Stimulated activated CD4-positive, alpha-beta T cell treated with anti-CD3 and anti-CD28 coated beads, TNF-alpha, amount 100 ng/mL, for 1 hour (primary cell): ENCODE measurements around the gene SERPINA12.

Source experiments
- DNase-seq, 3 donors: peaks; one replicate each; pipeline ENCODE4 v3.0.0-alpha.2; 2020; ENCODE audit warnings: low read depth in 3 of 3, low spot score in 1 of 3

SERPINA12 gene

GRCh38 chr14:94441531-94442205 lies 67.6 kb downstream of the SERPINA12 start:
- no peak for DNase-seq

- no peak for DNase-seq
Measured at GRCh38 chr14:94441130-94441529, 68.1 kb downstream of the SERPINA12 start.

DNA sequence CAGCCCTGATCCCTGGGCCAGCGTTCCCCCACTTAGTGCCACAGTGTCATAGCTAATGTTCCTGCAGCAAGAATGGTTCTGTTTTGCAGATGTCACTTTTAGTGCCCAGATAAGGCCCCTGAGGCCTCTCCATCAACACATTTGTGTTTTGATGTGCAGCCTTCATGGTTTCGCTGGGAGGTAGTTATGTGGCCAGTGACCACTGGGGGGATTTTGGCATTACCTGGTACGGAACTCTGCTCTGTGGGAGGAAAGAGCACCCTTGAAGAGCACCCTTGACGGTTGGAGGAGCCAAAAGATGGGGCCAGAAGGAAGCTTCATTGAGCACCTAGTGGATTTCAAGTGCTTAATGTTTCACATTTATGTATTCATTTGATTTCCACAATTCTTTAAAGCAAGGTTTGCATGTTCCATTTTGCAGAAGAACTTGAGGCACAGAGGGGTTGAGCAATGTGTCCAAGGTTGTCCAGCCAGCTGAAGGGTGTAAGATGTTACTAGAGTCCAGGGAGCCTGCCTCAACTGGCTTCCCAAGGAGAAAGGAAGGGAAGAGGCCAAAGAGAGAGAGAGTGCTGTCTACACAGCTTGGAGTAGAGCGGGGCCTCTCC lies 69.7 kb downstream of the SERPINA12 start:
- no peak for DNase-seq
